GM19099 (cell line): ENCODE data around the gene CYP8B1.

ENCODE experiments used
- POLR2A ChIP-seq: IDR thresholded peaks from 3 replicates; pipeline ENCODE4 v1.6.1; 2011; ENCODE audit warnings: low read depth; ENCODE audit not compliant: insufficient read length; ENCODE audit errors: extremely low read depth

CYP8B1 gene

GRCh38 chr3:42892807-42893206, 17.1 kb upstream of the CYP8B1 start:
- TF ChIP-seq POLR2A, result no peak

DNA sequence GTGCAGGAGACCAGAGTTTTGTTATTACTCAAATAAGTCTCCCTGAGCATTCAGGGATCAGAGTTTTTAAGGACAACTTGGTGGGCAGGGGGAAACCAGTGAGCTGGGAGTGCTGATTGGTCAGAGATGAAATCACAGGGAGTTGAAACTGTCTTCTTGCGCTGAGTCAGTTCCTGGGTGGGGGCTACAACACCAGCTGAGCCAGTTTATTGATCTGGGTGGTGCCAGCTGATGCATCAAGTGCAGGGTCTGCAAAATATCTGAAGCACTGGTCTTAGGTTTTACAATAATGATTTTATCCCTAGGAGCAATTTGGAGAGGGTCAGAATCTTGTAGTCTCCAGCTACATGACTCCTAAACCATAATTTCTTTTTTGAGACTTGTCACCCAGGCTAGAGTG, 16.5 kb upstream of the CYP8B1 start:
- TF ChIP-seq POLR2A, result no peak

- no peak for TF ChIP-seq POLR2A
Measured at GRCh38 chr3:42891042-42891441, 15.4 kb upstream of the CYP8B1 start.

DNA sequence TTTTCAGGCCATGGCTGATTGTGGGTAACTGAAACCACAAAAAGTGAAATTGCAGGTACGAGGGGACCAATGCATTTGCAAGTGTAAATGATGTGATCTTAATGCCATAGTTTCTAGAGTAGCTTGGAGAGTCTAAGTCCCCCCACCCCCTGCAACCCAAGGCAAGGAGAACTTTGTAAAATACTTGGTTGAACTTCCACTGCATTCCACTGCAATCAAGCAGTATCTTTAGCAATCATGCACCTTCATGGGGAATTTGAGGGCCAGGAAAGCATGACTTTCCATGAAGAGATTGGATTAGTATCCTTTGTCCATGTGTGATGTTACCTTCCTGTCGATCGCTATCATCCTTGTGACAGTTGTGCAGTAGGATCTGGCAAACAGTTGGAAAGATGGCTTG, 11.4 kb upstream of the CYP8B1 start:
- no peak for TF ChIP-seq POLR2A

DNA sequence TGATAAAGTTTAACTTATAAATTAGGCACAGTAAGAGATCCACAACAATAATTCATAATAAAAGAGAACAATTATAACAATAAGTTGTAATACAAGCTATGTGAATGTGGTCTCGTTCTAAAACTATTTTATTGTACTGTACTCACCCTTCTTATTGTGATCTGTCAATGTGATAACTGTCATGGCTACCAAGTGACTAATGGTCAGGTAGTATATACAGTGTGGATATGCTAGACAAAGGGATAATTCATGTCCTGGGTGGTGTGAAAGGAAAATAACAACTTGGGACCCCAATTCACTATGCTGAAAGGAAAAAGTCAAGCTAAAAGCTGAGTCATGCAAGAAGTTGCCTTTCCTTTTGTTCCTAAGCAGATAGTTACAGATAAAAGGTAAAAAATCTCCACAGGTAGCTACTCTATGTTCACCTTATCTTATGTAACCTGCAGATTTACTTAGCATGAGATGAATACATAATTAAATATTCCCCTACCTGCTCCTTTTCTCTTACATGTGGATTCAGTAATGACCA, 10.7 kb upstream of the CYP8B1 start:
- TF ChIP-seq POLR2A, result no peak

- TF ChIP-seq POLR2A, result no peak
Measured at GRCh38 chr3:42884324-42884723, 8.6 kb upstream of the CYP8B1 start.

- peak; percentile 30 for TF ChIP-seq POLR2A
Measured at GRCh38 chr3:42880601-42881451, 5.1 kb upstream of the CYP8B1 start.

DNA sequence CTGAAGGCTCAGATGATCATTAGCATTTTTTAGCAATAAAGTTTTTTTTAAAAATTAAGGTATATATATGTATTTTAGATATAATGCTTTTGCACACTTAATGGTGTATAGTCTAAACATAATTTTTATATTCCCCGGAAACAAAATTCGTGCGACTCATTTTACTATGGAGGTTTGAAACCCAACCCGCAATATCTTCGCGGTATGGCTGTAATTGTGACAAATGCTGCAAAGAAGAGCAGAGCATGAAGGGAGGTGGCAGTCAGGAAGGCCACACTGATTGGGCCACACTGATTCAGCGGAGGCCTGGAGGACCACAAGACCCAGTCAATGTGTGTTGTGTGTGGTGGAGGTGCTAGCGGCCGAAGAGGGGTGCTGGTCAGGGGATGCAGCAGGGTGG, 4.5 kb upstream of the CYP8B1 start:
- no peak for TF ChIP-seq POLR2A

DNA sequence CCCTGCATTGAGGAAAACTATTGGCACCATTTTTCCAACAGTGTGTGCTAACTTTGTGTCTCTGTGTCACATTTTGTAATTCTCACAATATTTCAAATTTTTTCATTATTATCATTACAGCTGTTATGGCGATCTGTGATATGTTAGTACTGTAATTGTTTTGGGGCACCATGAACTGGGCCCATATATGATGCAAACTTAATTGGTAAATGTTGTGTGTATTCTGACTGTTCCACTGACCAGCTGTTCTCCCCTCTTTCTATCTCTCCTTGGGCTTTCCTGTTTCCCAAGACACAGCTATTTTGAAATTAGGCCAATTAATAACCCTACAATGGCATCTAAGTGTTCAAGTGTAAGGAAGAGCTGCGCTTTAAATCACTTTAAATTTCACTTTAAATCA, 2.2 kb upstream of the CYP8B1 start:
- no peak for TF ChIP-seq POLR2A

- TF ChIP-seq POLR2A, result no peak
Measured at GRCh38 chr3:42876940-42877720, 1.5 kb upstream of the CYP8B1 start.

GRCh38 chr3:42876401-42876800, 722 bp upstream of the CYP8B1 start:
- no peak for TF ChIP-seq POLR2A

DNA sequence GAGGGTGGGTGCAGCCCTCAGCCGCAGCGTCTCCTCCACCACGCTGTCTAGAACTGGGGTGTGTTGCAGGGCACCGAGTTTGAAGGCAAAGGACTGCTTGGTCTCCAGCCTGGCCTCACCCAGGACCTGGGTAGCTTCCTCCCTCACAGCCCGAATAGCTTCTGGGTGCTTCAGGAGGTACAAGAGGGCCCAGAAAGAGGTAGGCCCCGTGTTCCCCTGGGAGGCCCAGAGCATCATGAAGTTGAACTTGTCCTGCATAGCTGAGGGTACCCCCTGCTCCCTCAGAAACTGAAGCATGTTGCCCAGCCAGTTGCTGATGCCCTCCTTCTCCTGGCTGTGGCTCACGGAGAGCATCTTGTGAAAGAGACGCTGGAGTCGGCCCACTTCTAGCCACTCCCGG, 930 bp downstream of the CYP8B1 start:
- TF ChIP-seq POLR2A, result no peak

- TF ChIP-seq POLR2A, result no peak
Measured at GRCh38 chr3:42873221-42873982, 2.3 kb downstream of the CYP8B1 start.

GRCh38 chr3:42872718-42873117, 3.0 kb downstream of the CYP8B1 start:
- TF ChIP-seq POLR2A, result no peak

DNA sequence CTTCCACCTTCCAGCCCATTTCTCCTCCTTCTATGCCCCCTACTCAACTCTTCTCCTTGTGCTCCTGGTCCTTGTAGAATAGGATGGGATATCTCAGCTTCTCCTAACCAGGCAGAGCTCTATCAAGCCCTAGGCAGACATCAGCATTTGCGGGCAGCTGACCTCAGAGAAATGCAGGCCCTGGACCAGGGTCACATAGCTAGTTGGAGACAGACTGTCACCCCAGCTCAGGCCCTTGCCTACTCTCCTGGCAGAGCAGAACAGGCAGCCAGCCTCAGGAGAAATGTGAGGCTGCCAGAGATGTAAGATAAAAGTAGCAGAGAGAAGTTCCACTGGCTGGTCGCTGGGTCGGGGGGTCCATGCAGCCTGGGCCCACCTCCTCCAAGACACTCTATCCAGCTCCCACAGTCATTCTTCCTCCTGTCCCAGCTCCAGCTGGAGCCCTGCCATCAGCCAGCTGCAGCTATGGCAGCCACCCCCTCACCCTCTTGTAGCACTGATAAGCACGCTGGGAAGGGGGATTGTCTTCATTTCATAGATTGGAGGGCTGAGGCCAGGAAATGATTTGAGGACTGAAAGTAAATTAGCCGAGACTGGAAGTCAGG, 4.0 kb downstream of the CYP8B1 start:
- TF ChIP-seq POLR2A, result no peak

GRCh38 chr3:42868841-42869240, 6.8 kb downstream of the CYP8B1 start:
- no peak for TF ChIP-seq POLR2A

DNA sequence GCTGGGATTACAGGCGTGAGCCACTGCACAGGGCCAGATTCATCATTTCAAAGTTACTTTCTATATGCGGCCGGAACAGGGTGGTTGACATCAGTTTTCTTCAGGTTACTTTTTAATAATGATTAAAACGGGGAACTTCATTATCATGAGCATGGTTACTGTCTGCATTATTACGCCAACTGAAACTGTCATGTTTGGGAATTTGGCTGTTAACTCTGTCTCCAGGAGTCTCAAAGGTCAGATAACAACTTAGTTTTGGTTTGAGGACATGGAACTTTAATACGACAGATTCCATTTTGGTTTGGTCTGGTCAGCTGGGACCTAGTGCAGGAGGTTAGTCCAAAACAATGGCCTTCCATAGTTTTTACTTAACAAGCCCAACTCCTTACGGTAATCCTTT, 8.5 kb downstream of the CYP8B1 start:
- no peak for TF ChIP-seq POLR2A
